Cardiac muscle cell (in vitro differentiated cells and primary cell): Measurements from ENCODE around the gene CCDC157. TPM values are rescaled to one million over a fixed set of nuclear protein-coding genes. Genes with fewer than 3 reads are reported as not detected.

Source experiments
- DNase-seq, 2 donors: peaks; one replicate each; pipeline versions ENCODE4 v3.0.0 to v3.0.0-alpha.2; 2010 to 2017; ENCODE audit warnings: low read depth in 1 of 2, low spot score in 1 of 2
- H3K27ac ChIP-seq: fragments of 200-600 bp; sonication (generic); 2 replicates; pipeline ENCODE4 v1.5.1; 2016
- H3K27me3 ChIP-seq: fragments of 200-600 bp; sonication (generic); 2 replicates; pipeline ENCODE4 v1.6.0; 2016; ENCODE audit warnings: control low read depth
- H3K36me3 ChIP-seq: fragments of 200-600 bp; sonication (generic); 2 replicates; pipeline ENCODE4 v1.5.1; 2016; ENCODE audit warnings: control low read depth
- H3K4me1 ChIP-seq: fragments of 200-600 bp; sonication (generic); 2 replicates; pipeline ENCODE4 v1.8.1; 2017; ENCODE audit warnings: low read depth, mild to moderate bottlenecking, mixed run types
- H3K4me3 ChIP-seq: fragments of 200-600 bp; sonication (generic); 2 replicates; pipeline ENCODE4 v1.5.1; 2016; ENCODE audit warnings: mild to moderate bottlenecking
- H3K9me3 ChIP-seq: fragments of 200-600 bp; sonication (generic); 2 replicates; pipeline ENCODE4 v1.5.1; 2017; ENCODE audit warnings: low read depth, mild to moderate bottlenecking, control low read depth
- polyA plus RNA-seq: library from polyadenylated mRNA; unstranded; fragments of >200 nt; fragmentation: Nextera tagmentation; extraction: Ambion mirVana; gene quantifications from 2 replicates; pipeline ENCODE4 v1.2.1, GENCODE V29; 2016
- total RNA-seq: library from RNA; depleted of rRNA; stranded (reverse); fragments of >200 nt; gene quantifications from 2 replicates; pipeline ENCODE4 v1.2.3, GENCODE V29; 2016
- TF ChIP-seq, protein P1 (sequence below): IDR thresholded peaks from 2 replicates; pipeline ENCODE4 v1.5.1; 2012; ENCODE audit warnings: low read depth, mild to moderate bottlenecking, low read length

Gene CCDC157
- total and polyA plus RNA-seq, 2 experiments from 2014 or later, result 7.1 to 8.7 TPM

DNA sequence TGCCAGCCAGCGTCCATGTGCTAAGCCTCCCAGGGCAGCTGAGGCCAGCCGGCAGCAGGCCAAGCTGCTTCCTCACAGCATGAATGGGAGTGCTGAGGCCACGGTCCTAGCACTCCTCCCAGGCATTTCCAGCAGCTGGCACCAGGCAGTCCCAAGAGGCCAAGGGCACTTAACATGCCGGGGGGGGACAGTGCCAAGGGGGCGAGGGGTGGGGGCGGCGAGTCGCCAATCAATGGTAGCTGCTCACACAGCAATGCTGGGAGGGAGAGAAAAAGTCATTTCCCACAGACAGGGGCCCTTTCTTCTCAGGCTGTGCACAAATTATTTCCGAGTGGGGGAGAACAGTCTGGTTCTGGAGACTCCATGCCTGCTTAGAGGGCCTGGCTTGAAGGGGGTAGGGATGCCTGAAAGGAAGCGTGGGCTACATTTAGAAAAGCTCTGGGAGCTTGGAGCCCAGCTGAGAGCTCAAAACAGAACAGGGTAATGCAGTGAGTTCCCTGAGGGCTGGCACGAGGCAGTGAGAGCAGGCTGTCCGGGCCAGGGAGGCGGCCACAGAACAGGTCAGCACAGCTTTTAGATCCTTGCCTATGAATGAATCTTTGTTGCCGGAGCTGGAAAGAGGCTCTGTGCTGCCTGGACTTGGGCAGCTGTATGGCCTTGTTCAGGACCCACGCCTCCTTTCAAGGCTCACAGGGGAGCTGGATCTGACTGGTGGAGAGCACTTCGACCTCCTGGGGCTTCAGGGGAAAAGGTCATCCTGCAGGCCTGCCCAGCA, 15.7 kb upstream of the CCDC157 start:
- TF ChIP-seq, protein P1, sequence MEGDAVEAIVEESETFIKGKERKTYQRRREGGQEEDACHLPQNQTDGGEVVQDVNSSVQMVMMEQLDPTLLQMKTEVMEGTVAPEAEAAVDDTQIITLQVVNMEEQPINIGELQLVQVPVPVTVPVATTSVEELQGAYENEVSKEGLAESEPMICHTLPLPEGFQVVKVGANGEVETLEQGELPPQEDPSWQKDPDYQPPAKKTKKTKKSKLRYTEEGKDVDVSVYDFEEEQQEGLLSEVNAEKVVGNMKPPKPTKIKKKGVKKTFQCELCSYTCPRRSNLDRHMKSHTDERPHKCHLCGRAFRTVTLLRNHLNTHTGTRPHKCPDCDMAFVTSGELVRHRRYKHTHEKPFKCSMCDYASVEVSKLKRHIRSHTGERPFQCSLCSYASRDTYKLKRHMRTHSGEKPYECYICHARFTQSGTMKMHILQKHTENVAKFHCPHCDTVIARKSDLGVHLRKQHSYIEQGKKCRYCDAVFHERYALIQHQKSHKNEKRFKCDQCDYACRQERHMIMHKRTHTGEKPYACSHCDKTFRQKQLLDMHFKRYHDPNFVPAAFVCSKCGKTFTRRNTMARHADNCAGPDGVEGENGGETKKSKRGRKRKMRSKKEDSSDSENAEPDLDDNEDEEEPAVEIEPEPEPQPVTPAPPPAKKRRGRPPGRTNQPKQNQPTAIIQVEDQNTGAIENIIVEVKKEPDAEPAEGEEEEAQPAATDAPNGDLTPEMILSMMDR, result no peak
- Histone ChIP-seq H3K9me3 (no peaks in the 10 kb centered on the region), H3K27ac (no peak overlapping the region), H3K4me1 (no peaks in the 10 kb centered on the region), H3K36me3 (peaks cover 93% of the 10 kb centered on the region), H3K4me3 (no peak overlapping the region), H3K27me3 (no peaks in the 10 kb centered on the region)
- no peak for DNase-seq

DNA sequence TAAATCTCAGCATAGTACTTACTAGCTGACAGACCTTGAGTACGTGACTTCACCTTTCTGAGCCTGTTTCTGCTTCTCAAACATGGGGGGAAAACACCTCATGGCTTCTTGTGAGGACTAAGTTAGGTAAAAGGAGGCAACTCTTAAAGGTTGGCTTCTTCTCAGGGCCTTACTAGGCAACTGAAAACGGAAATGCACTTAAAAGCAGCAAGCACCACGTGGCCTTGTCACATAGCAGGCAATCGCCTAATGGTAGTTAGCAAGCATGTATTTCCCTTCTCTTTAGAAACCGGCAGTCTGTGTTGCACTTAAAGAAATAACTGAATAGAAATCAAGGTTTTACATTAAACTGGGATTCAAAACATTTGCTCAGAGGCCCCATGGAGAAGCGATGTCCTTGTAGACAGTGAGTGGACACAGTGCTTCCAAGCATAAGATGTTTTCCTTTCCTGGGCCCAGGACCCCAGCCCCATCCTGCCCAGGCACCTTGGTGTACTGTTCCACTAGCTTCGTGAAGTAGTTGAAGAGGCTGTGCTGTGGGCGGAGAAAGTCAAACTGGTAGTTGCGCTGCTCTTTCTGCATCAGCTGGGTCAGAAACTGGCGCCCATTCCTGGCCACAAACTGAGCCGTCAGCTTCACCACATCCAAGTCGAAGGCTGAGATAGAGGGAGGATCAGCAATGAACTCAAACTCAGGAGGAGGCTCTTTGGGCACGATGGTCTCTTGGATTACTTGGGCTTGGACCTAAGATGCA, 12.2 kb upstream of the CCDC157 start:
- TF ChIP-seq, protein P1, result no peak
- no peaks in the 10 kb centered on the region for H3K27me3 ChIP-seq
- peaks cover 79% of the 10 kb centered on the region for H3K36me3 ChIP-seq

DNA sequence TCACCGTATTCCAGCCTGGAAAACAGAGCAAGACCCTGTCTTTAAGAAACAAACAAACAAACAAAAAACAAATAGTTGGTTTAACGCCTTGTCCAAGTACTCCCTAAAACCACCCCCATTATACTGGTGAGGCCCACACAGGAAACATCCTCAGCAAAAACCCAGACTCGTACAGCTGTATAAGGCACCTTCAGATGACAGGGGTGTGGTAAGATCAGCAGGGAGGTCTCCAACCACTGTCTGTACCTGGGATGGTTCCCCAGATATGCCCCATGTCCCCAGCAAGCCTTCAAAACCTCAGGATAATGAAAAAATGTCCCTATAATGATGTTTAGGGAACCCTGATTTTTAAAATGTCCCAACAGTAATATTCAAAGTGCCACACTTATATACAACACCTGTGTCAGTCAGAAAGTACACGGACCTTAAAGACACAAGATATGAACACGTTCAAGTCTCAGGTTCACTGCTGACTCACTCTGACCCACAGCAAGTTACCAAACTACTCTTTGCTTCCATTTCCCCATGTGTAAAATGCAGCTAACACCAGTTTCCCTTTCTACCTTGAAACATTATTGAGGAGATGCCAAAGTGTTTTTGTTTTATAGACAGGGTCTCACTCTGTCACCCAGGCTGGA, 9.4 kb upstream of the CCDC157 start:
- Histone ChIP-seq H3K36me3 (peaks cover 68% of the 10 kb centered on the region), H3K27me3 (no peaks in the 10 kb centered on the region), H3K4me3 (no peak overlapping the region), H3K9me3 (no peaks in the 10 kb centered on the region), H3K27ac (no peak overlapping the region), H3K4me1 (no peaks in the 10 kb centered on the region)
- no peak for DNase-seq
- TF ChIP-seq, protein P1, result no peak

More for the DNA sequence above, 12.2 kb upstream of the CCDC157 start:
- Histone ChIP-seq H3K9me3 (no peaks in the 10 kb centered on the region), H3K4me1 (no peaks in the 10 kb centered on the region), H3K27ac (no peak overlapping the region), H3K4me3 (no peak overlapping the region)
- DNase-seq, result no peak

DNA sequence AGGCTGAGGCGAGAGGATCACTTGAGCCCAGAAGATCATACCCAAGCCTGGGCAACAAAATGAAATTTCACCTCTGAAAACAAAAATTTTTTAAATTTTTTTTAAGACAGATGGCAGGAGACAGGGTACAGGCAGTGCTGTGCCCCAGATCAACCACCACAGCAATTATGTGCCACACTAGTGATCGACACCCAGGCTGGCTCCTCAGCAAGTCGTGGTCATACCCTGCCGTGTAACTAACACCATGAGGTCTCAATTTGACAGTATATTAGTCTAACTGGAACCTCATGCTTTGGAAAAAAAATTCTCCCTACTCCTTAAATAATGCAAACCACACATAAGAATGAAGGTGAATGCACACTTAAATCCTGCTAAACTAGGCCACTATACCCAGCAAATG, 8.4 kb upstream of the CCDC157 start:
- H3K27ac ChIP-seq, result no peak overlapping the region
- no peaks in the 10 kb centered on the region for H3K27me3 ChIP-seq
- no peak overlapping the region for H3K4me3 ChIP-seq
- no peak for DNase-seq
- H3K4me1 ChIP-seq, result no peaks in the 10 kb centered on the region
- TF ChIP-seq, protein P1, result no peak
- no peaks in the 10 kb centered on the region for H3K9me3 ChIP-seq
- peaks cover 63% of the 10 kb centered on the region for H3K36me3 ChIP-seq

DNA sequence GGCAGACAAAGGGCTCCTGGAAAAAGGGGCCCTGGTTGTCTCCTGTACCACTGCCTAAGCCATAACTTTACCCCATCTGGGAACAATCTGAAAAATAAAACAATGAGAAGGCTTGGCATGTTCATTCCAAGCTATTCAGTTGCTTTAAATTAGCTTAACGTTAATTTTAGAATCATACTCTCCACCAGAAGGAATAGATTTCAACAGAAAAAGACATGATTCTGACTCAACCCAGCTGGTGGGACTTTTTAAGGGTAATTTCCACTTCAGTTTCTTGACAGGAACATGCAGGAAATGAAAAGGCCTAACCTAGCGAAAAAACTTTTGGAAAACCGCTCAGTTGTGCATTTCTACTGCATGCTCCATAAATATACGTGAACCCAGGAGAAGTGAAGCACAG, 8.0 kb upstream of the CCDC157 start:
- no peak overlapping the region for H3K4me3 ChIP-seq
- no peak overlapping the region for H3K27ac ChIP-seq
- H3K27me3 ChIP-seq, result no peaks in the 10 kb centered on the region
- DNase-seq, result no peak
- H3K4me1 ChIP-seq, result no peaks in the 10 kb centered on the region
- no peaks in the 10 kb centered on the region for H3K9me3 ChIP-seq
- TF ChIP-seq, protein P1, result no peak
- peaks cover 59% of the 10 kb centered on the region for H3K36me3 ChIP-seq
